ENCODE data around the gene RASGRP2.
A peak's percentile ranks its signal among the peaks of the same experiment; 100 is the strongest.

The RASGRP2 gene

GRCh38 chr11:64688534-64688982 lies 55.4 kb downstream of the RASGRP2 start (continued):
- 0 out of 2 replicates have a peak, but pooled peaks have one; percentile 62 for TF ChIP-seq ZNF391 (tag by site-specific recombination; IDR thresholded peaks at IDR 0.05; ENCODE audit: borderline replicate concordance, low read depth)
- peak; percentile 91 for TF ChIP-seq SP3 (tag by site-specific recombination; IDR thresholded peaks at IDR 0.05)

- ChIA-PET POLR2A (interaction anchor here (0.9 kb wide), 2 partner anchors 15 to 74 kb away, joined by 3 to 4 read pairs; no protein-coding TSS in a partner anchor), CTCF (interaction anchor here (0.5 to 2.8 kb wide), 41 partner anchors 9 to 871 kb away, joined by 3 to 53 read pairs (median 6); partner anchors contain the start of genes NRXN2, RASGRP2 and SF1)
- TF ChIP-seq GLIS1 (tag by site-specific recombination; IDR thresholded peaks at IDR 0.05), result no peak
- Histone ChIP-seq H3K4me3 (ENCODE audit: low read depth, low read length) (no peak overlapping the region), H3K4me1 (ENCODE audit: control insufficient read depth, insufficient read depth, low read length) (no peaks in the 10 kb centered on the region), H3K27ac (ENCODE audit: extremely low read depth, low read depth, low read length) (no peak overlapping the region), H3K36me3 (ENCODE audit: control insufficient read depth in 2 of 2, insufficient read depth in 1 of 2, low read length in 2 of 2) (no peaks in the 10 kb centered on the region), H3K9me3 (ENCODE audit: control insufficient read depth, insufficient read depth, low read depth, low read length) (no peaks in the 10 kb centered on the region)
These were observed 56.1 kb downstream of the RASGRP2 start for GRCh38 chr11:64687643-64688533.

GRCh38 chr11:64687204-64687603 lies 56.7 kb downstream of the RASGRP2 start:
- TF ChIP-seq ZNF155 (tag by site-specific recombination; IDR thresholded peaks at IDR 0.05), result no peak
- no peak for TF ChIP-seq SETDB1 (IDR thresholded peaks at IDR 0.05; ENCODE audit: insufficient read length, low read length)
- TF ChIP-seq ZNF140 (tag by site-specific recombination; IDR thresholded peaks at IDR 0.05), result no peak
- TF ChIP-seq ZNF843 (tag by site-specific recombination; IDR thresholded peaks at IDR 0.05), result no peak
- TF ChIP-seq YY1 (tag by site-specific recombination; IDR thresholded peaks at IDR 0.05), result no peak
- no peak for TF ChIP-seq ZBTB11 (tag by site-specific recombination; conservative IDR thresholded peaks at IDR 0.05; ENCODE audit: low read depth)
- TF ChIP-seq KLF17 (tag by site-specific recombination; IDR thresholded peaks at IDR 0.05), result no peak
- TF ChIP-seq ZNF561 (tag by site-specific recombination; IDR thresholded peaks at IDR 0.05; ENCODE audit: borderline replicate concordance), result no peak
- TF ChIP-seq ZNF157 (tag by site-specific recombination; IDR thresholded peaks at IDR 0.05), result no peak
- TF ChIP-seq ZNF580 (tag by site-specific recombination; IDR thresholded peaks at IDR 0.05), result no peak
- no peak for TF ChIP-seq ZNF785 (tag by site-specific recombination; IDR thresholded peaks at IDR 0.05)
- TF ChIP-seq ZBTB49 (tag by site-specific recombination; IDR thresholded peaks at IDR 0.05; ENCODE audit: low read depth), result no peak
- Histone ChIP-seq H3K27ac (ENCODE audit: extremely low read depth, low read depth, low read length) (no peak overlapping the region), H3K9me3 (ENCODE audit: control insufficient read depth, insufficient read depth, low read depth, low read length) (no peaks in the 10 kb centered on the region), H3K4me1 (ENCODE audit: control insufficient read depth, insufficient read depth, low read length) (no peaks in the 10 kb centered on the region), H3K36me3 (ENCODE audit: control insufficient read depth in 2 of 2, insufficient read depth in 1 of 2, low read length in 2 of 2) (no peaks in the 10 kb centered on the region), H3K4me3 (ENCODE audit: low read depth, low read length) (no peak overlapping the region)
- POLR2A ChIA-PET, result no interaction called here
- CTCF ChIA-PET, result interaction anchor here (2.3 to 2.6 kb wide), 2 partner anchors 8 to 238 kb away, joined by 6 to 18 read pairs; no protein-coding TSS in a partner anchor

Measured in HEK293 (cell line).